ENCODE results near the gene NR3C1. TPM values are rescaled to one million over a fixed set of nuclear protein-coding genes. Genes with fewer than 3 reads are reported as not detected.

The NR3C1 gene
- total RNA-seq, 2 experiments from 2014 or later, result 47.1 to 53.9 TPM

DNA sequence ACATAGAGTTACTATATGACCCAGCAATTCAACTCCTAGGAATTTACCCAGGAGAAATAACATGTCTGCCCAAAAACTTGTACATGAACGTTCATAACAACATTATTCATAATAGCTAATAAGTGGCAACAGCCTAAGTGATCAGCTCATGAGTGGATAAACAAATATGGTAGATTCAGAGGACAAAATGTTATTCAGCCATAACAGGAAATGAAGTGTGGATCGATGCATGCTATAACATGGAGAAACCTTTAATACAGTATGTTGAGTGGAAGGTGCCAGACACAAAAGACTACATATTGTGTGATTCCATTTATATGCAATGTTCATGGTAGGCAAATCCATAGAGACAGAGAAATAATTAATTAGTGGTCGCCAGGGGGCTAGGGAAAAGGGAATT is 22.3 kb upstream of the NR3C1 start:
- Mint-ChIP-seq H3K27me3 (no peaks in the 10 kb centered on the region), H3K27ac (no peak overlapping the region), H3K4me1 (peaks cover 38% of the 10 kb centered on the region), H3K36me3 (ENCODE audit: low read depth) (peaks cover 7% of the 10 kb centered on the region), H3K4me3 (no peak overlapping the region), H3K9me3 (ENCODE audit: low read depth) (peaks cover 2% of the 10 kb centered on the region)
- ChIA-PET POLR2A (no interaction called here), CTCF (interaction anchor here (1.0 kb wide), 1 partner anchor 21 kb away, joined by 4 read pairs; no protein-coding TSS in a partner anchor)
- no peak for DNase-seq
- ATAC-seq, result no peak
- intact Hi-C loops (cut with DNase I, micrococcal nuclease), result no loop called here

DNA sequence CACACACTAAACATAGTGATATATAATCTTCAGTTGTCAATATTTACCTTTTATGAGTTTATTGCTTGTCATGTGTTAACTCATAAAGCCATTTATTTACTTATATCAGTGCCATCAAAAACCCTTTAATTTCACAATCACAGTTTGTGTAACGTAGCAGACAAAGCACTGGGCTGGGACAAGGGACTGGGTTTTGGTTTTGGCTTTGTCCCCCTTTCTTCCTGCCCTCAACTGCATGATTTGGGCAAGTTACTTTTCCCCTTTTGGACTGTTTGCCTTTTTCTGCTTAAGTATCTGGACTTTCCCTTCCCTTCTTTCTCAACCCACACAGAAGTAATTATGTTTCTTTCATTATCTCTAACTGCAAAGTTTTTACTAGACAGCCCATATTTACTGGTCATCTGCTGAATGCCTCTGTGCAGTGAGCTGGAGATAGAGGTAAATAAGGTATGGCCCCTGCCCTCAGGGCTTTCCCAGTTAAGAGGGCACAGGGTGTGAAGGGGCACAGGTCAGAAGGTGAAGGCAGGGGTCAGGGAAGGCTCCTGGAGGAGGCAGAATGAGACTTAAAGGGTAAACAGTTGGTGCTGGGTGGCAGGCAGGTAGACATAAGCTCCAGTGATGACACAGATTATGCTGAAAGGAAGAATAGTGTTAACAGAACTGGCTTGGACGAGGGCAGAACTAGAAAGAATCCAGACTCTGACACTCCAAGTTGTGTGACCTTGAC is 14.8 kb upstream of the NR3C1 start:
- H3K4me3 Mint-ChIP-seq, result no peak overlapping the region
- no peaks in the 10 kb centered on the region for H3K9me3 Mint-ChIP-seq (ENCODE audit: low read depth)
- ChIA-PET POLR2A (no interaction called here), CTCF (interaction anchor here (1.3 kb wide), 1 partner anchor 18 kb away, joined by 3 read pairs; no protein-coding TSS in a partner anchor)
- no peaks in the 10 kb centered on the region for H3K36me3 Mint-ChIP-seq (ENCODE audit: low read depth)
- ATAC-seq (peak; percentile 67), DNase-seq (no peak)
- H3K27me3 Mint-ChIP-seq, result no peaks in the 10 kb centered on the region
- intact Hi-C loops (cut with DNase I, micrococcal nuclease), result no loop called here
- H3K4me1 Mint-ChIP-seq, result peaks cover 27% of the 10 kb centered on the region
- H3K27ac Mint-ChIP-seq, result peak overlapping the region; percentile 62

DNA sequence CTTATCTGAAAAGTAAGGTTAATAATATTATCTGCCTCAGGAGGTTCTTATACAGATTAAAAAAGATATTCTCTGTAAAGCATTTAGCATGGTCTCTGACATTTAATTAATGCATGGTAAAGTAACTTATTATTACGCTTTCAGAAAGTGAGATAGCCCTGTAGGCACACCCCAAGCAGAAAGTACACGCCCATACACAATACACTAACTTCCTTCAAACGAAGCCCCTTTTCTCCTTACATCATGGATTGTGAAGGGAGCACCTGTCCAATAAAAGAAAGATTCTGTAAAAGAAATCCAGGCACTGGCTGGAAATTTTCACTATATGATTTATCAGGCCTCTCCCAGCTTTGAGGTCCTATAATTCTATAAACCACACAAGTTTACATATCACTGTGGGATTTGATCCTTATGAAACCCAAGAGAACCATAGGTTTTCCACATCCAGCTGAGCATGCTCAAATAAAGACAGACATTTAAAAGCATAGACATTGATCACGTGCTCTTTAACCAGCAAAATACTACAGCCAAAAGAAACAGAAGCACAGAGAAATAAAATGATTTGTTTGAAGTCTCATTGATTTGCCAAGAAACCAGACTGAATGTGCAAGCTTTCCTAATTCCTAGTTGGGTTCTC is 14.1 kb upstream of the NR3C1 start:
- ChIA-PET POLR2A (interaction anchor here (0.6 kb wide), 1 partner anchor 1582 kb away, joined by 3 read pairs; no protein-coding TSS in a partner anchor), CTCF (no interaction called here)
- Mint-ChIP-seq H3K9me3 (ENCODE audit: low read depth) (no peaks in the 10 kb centered on the region), H3K27ac (no peak overlapping the region), H3K4me3 (no peak overlapping the region), H3K27me3 (no peaks in the 10 kb centered on the region), H3K4me1 (peaks cover 30% of the 10 kb centered on the region), H3K36me3 (ENCODE audit: low read depth) (no peaks in the 10 kb centered on the region)
- ATAC-seq (no peak), DNase-seq (no peak)
- intact Hi-C loops (cut with DNase I, micrococcal nuclease), result no loop called here

DNA sequence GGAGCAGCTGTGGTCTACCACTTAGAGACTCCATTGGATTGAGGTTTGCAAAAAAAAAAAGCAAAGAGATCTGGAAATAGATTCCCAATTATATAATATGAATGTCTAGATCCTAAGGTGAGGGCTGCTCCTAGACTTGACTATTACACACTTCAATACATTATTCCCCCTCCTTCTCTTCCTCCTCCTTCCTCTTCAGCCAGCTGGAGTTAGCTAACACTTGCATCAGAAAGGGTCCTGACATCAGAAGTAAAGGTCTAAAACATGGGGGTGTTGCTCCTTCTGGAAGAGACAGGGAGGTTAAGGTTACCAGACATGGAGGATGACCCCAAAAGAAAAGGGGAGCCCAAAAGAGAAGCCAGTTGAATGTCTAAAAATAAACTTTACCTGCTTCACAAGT is 12.9 kb upstream of the NR3C1 start:
- Mint-ChIP-seq H3K27me3 (no peaks in the 10 kb centered on the region), H3K4me3 (no peak overlapping the region), H3K4me1 (peaks cover 39% of the 10 kb centered on the region), H3K27ac (no peak overlapping the region), H3K36me3 (ENCODE audit: low read depth) (no peaks in the 10 kb centered on the region), H3K9me3 (ENCODE audit: low read depth) (no peaks in the 10 kb centered on the region)
- POLR2A ChIA-PET, result no interaction called here
- ATAC-seq (no peak), DNase-seq (no peak)
- intact Hi-C loops (cut with DNase I, micrococcal nuclease), result no loop called here
- CTCF ChIA-PET, result no interaction called here

DNA sequence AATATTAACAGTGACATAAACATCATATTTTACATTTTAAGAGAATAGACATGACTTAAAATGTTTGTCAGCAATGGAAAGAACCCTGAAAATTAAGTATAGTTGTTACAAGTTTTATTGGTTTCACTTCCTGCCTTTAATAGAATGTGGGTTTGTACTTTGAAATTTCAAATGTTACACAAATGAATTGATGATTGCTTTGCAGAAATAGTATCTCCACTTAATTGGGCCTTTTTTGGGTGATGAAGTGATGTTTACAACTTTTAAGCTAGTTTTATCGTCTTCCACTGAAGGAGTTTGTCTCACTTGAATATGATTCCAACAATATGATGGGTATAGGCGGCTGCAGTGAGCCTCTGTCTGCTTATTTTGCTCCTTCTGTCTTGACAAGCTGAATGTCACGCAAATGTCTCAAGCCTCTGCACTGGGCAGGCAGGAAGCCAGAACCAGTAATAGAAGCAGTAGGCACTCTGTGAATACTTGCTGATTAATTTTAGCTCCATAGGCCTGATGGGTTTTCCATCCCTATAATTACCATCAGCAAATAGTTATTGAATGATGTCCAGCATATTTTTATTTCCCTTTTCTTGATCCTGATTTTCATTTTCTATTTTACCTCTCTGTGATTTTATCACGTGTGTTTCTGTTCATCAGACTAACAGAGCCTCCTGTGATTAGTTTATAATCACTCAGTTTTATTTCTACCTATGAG is 10.6 kb upstream of the NR3C1 start:
- no peaks in the 10 kb centered on the region for H3K27me3 Mint-ChIP-seq
- H3K27ac Mint-ChIP-seq, result peak overlapping the region; percentile 16
- H3K4me1 Mint-ChIP-seq, result peaks cover 49% of the 10 kb centered on the region
- H3K36me3 Mint-ChIP-seq (ENCODE audit: low read depth), result no peaks in the 10 kb centered on the region
- H3K9me3 Mint-ChIP-seq (ENCODE audit: low read depth), result no peaks in the 10 kb centered on the region
- DNase-seq (no peak), ATAC-seq (no peak)
- no peak overlapping the region for H3K4me3 Mint-ChIP-seq
- CTCF ChIA-PET, result interaction anchor here (0.8 to 1.2 kb wide), 3 partner anchors 11 to 410 kb away, joined by 3 read pairs; partner anchors contain the start of gene NR3C1
- POLR2A ChIA-PET, result no interaction called here
- intact Hi-C loops (cut with DNase I, micrococcal nuclease), result no loop called here

DNA sequence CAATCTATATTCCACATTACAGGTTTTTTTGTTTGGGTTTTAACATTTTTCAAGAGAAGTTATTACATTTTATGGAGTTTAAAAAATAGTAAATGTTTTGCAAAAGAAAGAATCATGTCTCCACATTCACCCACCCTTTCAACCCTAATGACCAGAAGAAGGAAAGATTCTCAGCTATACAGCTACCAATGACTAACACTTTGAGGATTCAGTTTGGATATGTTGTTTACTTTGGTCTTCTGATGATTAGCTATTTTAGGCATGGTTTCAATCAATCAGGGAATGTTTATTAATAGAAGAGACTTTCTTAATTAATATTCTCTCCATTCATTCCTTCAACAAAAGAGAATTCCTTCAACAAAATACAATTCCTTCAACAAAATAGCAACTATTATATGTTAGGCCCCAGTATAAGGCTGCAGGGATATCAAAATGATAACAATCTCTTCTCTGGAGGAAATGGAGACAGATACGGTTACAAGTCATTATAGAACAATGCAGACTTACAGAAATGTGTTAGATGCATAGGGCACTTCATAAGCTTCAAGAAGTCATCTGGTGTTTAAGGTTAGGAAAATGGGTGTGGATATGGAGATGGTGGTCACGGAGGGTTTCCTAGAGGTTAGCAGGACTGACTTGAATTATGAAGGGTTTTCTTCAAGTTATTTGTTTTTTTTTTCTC is 9.3 kb upstream of the NR3C1 start:
- peaks cover 38% of the 10 kb centered on the region for H3K4me1 Mint-ChIP-seq
- no peaks in the 10 kb centered on the region for H3K27me3 Mint-ChIP-seq
- ATAC-seq, result no peak
- POLR2A ChIA-PET, result no interaction called here
- no peaks in the 10 kb centered on the region for H3K36me3 Mint-ChIP-seq (ENCODE audit: low read depth)
- H3K9me3 Mint-ChIP-seq (ENCODE audit: low read depth), result no peaks in the 10 kb centered on the region
- no peak for DNase-seq
- CTCF ChIA-PET, result interaction anchor here (0.6 to 1.5 kb wide), 6 partner anchors 8 to 412 kb away, joined by 3 to 6 read pairs (median 3); no protein-coding TSS in a partner anchor
- intact Hi-C loops (cut with DNase I, micrococcal nuclease), result no loop called here
- H3K27ac Mint-ChIP-seq, result no peak overlapping the region
- no peak overlapping the region for H3K4me3 Mint-ChIP-seq

DNA sequence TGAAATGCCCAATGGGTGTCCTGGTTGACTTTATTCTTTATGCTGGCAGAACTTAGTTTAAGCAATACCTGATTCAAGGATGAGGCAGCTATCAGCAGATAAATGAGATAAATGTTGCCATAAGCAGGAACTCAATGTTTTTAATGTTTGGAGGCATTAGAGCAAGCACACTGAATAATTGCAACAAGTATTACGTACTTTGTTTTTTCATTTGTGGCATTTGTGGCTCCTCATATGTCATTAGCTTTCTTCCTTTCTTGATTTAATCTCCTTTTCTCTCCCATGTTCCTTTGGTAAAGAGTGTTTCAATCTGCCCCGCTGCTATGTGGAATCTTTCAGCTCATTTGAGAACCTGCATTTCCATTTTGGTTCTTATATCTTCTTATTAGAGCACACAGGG is 6.4 kb upstream of the NR3C1 start:
- intact Hi-C loops (cut with DNase I, micrococcal nuclease), result loop anchor here in 1 of 2 experiments (10.0 kb wide), 1 partner anchor 785 kb away; no protein-coding TSS in a partner anchor
- ChIA-PET CTCF (interaction anchor here (0.6 to 1.2 kb wide), 3 partner anchors 15 to 67 kb away, joined by 3 to 4 read pairs (median 3); no protein-coding TSS in a partner anchor), POLR2A (no interaction called here)
- Mint-ChIP-seq H3K4me1 (peaks cover 46% of the 10 kb centered on the region), H3K4me3 (no peak overlapping the region), H3K27me3 (no peaks in the 10 kb centered on the region), H3K9me3 (ENCODE audit: low read depth) (peaks cover 3% of the 10 kb centered on the region), H3K36me3 (ENCODE audit: low read depth) (peaks cover 9% of the 10 kb centered on the region), H3K27ac (no peak overlapping the region)
- ATAC-seq (no peak), DNase-seq (no peak)

DNA sequence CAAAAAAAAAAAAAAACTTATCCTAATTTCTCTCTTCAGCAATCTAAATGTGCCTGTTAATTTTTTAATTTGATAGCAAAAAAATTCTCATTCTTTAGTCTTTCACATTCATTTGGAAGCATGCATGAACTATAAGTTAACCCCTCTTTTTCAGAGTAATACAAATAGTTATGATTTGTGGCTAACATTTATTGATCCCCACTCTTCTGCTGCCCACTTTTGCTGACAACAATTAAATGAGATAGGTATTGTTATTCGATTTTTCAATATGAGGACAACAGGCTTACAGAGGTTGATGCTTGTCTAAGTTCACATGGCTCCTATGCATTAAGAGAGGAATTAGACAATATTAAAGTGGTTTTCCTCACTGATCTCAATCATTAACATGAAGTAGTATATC is 2.9 kb upstream of the NR3C1 start:
- Mint-ChIP-seq H3K4me1 (peaks cover 29% of the 10 kb centered on the region), H3K36me3 (ENCODE audit: low read depth) (peaks cover 9% of the 10 kb centered on the region)
- intact Hi-C loops (cut with DNase I, micrococcal nuclease), result loop anchor here in 1 of 2 experiments (10.0 kb wide), 1 partner anchor 788 kb away; no protein-coding TSS in a partner anchor

DNA sequence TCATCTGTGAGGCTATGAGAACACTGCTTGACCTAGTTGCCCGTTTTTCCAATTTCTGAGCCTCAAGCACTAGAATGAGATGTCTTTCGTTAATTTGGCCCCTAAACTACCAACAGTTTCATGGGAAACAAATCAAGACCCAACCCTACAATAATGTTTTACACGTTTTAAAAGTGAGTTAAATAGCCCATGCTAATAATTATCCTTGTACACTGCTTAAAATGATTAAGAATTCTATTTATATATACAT is 2.3 kb upstream of the NR3C1 start:
- peak overlapping the region; percentile 97 for H3K27ac Mint-ChIP-seq

More for the DNA sequence above, 2.9 kb upstream of the NR3C1 start:
- H3K9me3 Mint-ChIP-seq (ENCODE audit: low read depth), result peaks cover 3% of the 10 kb centered on the region
- DNase-seq (no peak), ATAC-seq (no peak)
- no peaks in the 10 kb centered on the region for H3K27me3 Mint-ChIP-seq
- ChIA-PET CTCF (no interaction called here), POLR2A (no interaction called here)
- H3K4me3 Mint-ChIP-seq, result peak overlapping the region; percentile 91
- H3K27ac Mint-ChIP-seq, result peak overlapping the region; percentile 72

DNA sequence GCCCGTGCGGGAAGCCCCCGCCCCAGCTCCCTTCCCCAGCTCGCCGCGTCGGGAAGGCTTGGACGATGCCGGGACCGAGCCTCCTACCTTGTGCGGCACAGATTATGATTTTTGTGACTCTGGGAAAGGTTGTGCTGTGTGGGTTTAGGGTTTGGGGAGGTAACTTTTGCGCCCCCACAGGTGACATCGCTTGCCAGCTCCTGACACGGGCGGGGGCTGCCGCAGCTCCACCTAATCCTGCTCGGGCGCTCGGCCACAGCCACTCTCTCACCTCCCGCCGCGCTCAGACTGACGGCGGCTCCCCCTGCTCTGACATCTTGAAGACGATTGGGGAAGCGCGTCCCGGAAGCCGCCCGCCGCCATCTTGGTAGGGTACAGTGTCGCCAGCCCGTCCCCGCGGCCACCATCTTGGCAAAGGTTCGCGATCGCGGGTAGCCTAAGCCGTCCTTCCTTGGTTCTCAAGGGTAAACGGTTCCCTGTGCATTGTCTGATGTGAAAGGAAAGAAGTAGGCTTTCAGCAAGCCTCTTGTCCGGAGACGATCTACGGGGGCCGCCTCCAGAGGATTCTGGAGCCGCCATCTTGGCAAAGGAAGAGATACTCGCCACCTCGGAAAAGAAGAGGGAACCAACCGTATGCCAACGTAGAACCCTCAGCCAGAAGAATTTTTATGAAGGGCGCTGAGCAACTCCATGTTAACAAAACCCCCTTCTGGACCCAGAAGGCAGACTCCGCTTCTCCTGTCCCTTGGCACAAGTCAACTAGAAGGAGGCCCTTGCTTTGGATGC is 1.8 kb upstream of the NR3C1 start:
- H3K27ac Mint-ChIP-seq, result peak overlapping the region; percentile 97
- H3K36me3 Mint-ChIP-seq (ENCODE audit: low read depth), result peaks cover 19% of the 10 kb centered on the region
- ChIA-PET CTCF (interaction anchor here (0.6 to 2.6 kb wide), 11 partner anchors 8 to 423 kb away, joined by 3 to 14 read pairs (median 4); no protein-coding TSS in a partner anchor), POLR2A (interaction anchor here (0.8 to 2.7 kb wide), 3 partner anchors 28 to 403 kb away, joined by 3 to 14 read pairs (median 3); no protein-coding TSS in a partner anchor)
- peak; percentile 93 for DNase-seq
- ATAC-seq, result peak; percentile 54
- peaks cover 3% of the 10 kb centered on the region for H3K9me3 Mint-ChIP-seq (ENCODE audit: low read depth)
- intact Hi-C loops (cut with DNase I, micrococcal nuclease), result loop anchor here (1.0 to 10.0 kb wide), 9 partner anchors 29 to 790 kb away; partner anchors contain the start of genes ARHGAP26 (in 1 of the 2), KCTD16 (in 1 of the 2) and YIPF5 (in 1 of the 2)
- no peaks in the 10 kb centered on the region for H3K27me3 Mint-ChIP-seq
- H3K4me1 Mint-ChIP-seq, result peaks cover 34% of the 10 kb centered on the region
- H3K4me3 Mint-ChIP-seq, result peak overlapping the region; percentile 91

More for the DNA sequence above, 2.3 kb upstream of the NR3C1 start:
- ATAC-seq (no peak), DNase-seq (no peak)
- Mint-ChIP-seq H3K36me3 (ENCODE audit: low read depth) (peaks cover 14% of the 10 kb centered on the region), H3K4me1 (peaks cover 33% of the 10 kb centered on the region), H3K27me3 (no peaks in the 10 kb centered on the region), H3K4me3 (peak overlapping the region; percentile 91), H3K9me3 (ENCODE audit: low read depth) (peaks cover 3% of the 10 kb centered on the region)
- CTCF ChIA-PET, result no interaction called here
- POLR2A ChIA-PET, result no interaction called here
- intact Hi-C loops (cut with DNase I, micrococcal nuclease), result loop anchor here (1.0 to 10.0 kb wide), 9 partner anchors 29 to 789 kb away; partner anchors contain the start of genes ARHGAP26 (in 1 of the 2), KCTD16 (in 1 of the 2) and YIPF5 (in 1 of the 2)

Data from activated CD4-positive, alpha-beta T cell treated with anti-CD3 and anti-CD28 coated beads for 36 hours (primary cell).